Superior temporal gyrus (tissue), 1 donor: ENCODE measurements around the gene THPO.

Source experiments
- DNase-seq: peaks from one replicate; pipeline ENCODE4 v3.0.0-alpha.2; 2016; ENCODE audit errors: extremely low spot score

THPO gene

DNA sequence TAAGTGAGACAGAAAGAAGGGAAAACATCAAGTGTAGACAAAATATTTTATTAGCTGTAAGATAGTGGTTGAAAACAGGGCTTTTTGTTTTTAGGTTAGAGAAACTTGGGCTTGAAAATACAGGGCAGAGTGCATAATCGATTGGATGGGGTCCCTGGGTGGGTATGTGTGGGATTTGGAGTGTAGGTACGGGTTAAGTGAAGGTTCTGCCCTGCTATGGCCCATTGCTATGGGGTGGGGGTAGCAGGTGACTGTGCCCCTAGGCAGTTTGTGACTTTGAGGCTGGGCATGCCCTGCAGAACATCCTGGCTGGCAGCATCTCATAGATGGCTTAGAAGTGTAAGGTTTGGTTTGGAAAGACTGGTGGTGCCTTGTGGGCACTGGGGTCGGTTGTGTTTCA lies 44.3 kb downstream of the THPO start:
- no peak for DNase-seq

DNA sequence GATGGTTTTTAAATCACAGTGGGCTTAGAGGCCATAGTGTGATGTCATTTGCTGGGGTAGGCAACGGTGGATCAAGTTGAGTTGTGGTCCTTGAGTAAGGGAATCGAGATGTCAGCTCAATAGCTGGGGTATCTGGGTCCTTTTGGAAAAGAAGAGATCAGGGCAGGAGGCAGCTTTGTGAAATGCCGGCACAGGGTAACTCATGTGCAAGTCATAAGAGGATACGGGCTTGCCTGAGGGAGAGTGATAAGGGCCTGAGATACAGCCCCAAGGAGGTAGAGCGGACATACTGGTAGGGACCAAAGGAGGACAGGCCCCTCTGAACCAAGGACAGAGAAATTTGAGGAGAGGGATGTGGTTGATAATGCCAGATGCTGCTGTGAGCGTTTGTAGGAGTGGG lies 44.8 kb downstream of the THPO start:
- no peak for DNase-seq

- no peak for DNase-seq
Measured at GRCh38 chr3:184332370-184333090, 45.5 kb downstream of the THPO start.

DNA sequence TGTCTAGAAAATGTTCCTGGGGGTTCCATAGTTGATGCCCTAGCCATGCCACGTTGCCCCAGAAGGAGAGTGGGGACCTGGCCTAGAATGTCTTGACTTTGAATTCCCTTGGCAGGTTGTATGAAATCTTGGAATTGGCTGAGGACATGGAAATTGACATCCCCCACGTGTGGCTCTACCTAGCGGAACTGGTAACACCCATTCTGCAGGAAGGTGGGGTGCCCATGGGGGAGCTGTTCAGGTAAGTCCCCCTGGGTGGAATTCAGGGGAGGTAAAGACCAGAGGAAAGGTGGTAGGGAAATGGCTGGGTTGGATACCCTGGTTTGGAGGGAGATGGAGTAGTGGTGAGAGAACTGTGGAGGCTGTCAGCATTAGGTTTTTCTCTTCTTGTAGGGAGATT lies 49.5 kb downstream of the THPO start:
- DNase-seq = no peak

- DNase-seq = no peak
Measured at GRCh38 chr3:184327171-184327570, 50.8 kb downstream of the THPO start.

DNA sequence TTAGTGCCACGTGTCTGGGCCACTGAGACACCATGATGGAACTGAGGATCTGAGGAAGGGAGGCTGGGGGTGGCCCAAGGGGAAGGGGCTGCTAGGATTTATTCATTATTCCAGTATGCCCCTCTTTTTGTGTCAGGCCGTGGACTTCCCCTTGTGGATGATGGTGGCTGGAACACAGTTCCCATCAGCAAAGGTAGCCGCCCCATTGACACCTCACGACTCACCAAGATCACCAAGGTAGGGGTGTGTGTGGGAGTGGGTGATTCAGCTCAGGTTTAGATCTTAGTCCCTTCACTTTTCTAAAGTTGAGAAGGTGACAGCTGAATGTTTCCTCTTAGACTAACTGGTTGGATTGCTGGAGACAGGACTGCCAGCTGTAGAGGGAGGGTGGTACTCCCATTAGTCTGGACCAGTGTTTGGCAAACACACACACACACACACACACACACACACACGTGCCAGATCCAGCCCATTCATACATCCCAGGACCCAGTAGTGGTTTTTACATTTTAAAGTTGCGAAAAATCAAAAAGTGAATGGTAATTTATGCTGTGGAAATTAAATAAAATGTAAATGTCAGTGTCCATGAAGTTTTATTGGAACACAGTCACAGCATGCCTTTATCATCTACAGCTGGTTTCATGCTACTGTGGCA lies 52.2 kb downstream of the THPO start:
- DNase-seq = no peak

GRCh38 chr3:184325269-184325668 lies 52.7 kb downstream of the THPO start:
- DNase-seq = no peak

GRCh38 chr3:184323696-184324095 lies 54.3 kb downstream of the THPO start:
- DNase-seq = no peak

DNA sequence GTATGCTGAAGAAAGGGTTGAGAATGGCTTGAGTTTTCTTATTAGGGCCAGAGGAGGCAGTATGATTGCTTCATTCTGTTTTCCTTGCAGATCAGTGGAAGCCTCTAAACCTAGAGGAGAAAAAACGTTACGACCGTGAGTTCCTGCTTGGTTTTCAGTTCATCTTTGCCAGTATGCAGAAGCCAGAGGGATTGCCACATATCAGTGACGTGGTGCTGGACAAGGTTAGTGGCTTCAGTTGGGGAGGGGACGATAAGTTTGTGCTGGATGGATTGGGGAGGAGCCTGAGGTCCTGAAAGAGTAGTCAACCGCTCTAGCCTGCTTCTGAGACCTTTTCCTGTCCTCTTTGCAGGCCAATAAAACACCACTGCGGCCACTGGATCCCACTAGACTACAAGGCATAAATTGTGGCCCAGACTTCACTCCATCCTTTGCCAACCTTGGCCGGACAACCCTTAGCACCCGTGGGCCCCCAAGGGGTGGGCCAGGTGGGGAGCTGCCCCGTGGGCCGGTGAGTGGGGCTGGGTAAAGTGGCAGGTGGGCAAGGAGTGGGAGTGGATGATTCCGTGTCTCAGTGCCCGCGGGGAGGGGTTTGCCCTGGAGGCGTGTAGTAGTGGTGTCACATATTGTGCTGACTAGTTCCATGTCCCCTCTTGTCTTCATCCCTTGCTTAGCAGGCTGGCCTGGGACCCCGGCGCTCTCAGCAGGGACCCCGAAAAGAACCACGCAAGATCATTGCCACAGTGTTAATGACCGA lies 55.1 kb downstream of the THPO start:
- no peak for DNase-seq
